HepG2 (cell line): ENCODE data around the gene BEST2. TPM values are rescaled to one million over a fixed set of nuclear protein-coding genes. Genes with fewer than 3 reads are reported as not detected.
A peak's percentile ranks its signal among the peaks of the same experiment; 100 is the strongest.

Experiments
- HMG20B ChIP-seq: conservative IDR thresholded peaks from 2 replicates; pipeline ENCODE4 v1.6.1; 2016; ENCODE audit warnings: missing genetic modification reagents, missing compliant biosample characterization
- JDP2 ChIP-seq: sonication (generic); formaldehyde crosslinking; IDR thresholded peaks from 2 replicates; pipeline ENCODE4 v1.8.1; 2022; ENCODE audit warnings: missing genetic modification reagents, borderline replicate concordance
- MAF1 ChIP-seq: sonication (generic); formaldehyde crosslinking; IDR thresholded peaks from 2 replicates; pipeline ENCODE4 v1.5.0; 2020; ENCODE audit warnings: missing genetic modification reagents, borderline replicate concordance
- THYN1 ChIP-seq: sonication (generic); formaldehyde crosslinking; IDR thresholded peaks from 2 replicates; pipeline ENCODE4 v1.8.1; 2023; ENCODE audit warnings: low read depth, mild to moderate bottlenecking, moderate library complexity, missing genetic modification reagents, borderline replicate concordance
- ZNF383 ChIP-seq: sonication (generic); formaldehyde crosslinking; IDR thresholded peaks from 2 replicates; pipeline ENCODE4 v1.4.0; 2020; ENCODE audit warnings: missing genetic modification reagents, mild to moderate bottlenecking, borderline replicate concordance
- ZNF451 ChIP-seq: sonication (generic); formaldehyde crosslinking; IDR thresholded peaks from 2 replicates; pipeline ENCODE4 v1.5.0; 2020; ENCODE audit warnings: mild to moderate bottlenecking, missing genetic modification reagents
- polyA plus RNA-seq, 8 experiments: library from polyadenylated mRNA; depleted of rRNA in 3 of 8; stranded (reverse) in 7 of 8; unstranded in 1 of 8; fragments of >200 nt; fragmentation: Illumina TruSeq in 4 of 8; extraction: Trizol in 4 of 8; gene quantifications; 2 replicates each; pipeline versions ENCODE4 v1.2.1 to v1.2.3, GENCODE V29; 2011 to 2016; ENCODE audit warnings: low read depth in 4 of 8, missing spikeins in 1 of 8, mixed read lengths in 1 of 8; ENCODE audit not compliant: insufficient read depth in 1 of 8
- total RNA-seq, 5 experiments: library from RNA; depleted of rRNA; stranded (reverse); fragments of >200 nt; fragmentation: Illumina TruSeq; extraction: Trizol; gene quantifications; 2 replicates each; pipeline ENCODE4 v1.2.3, GENCODE V29; 2016; ENCODE audit warnings: low read depth in 1 of 5
- TF ChIP-seq, protein P1 (sequence below): sonication (generic); formaldehyde crosslinking; IDR thresholded peaks from 2 replicates; pipeline ENCODE4 v1.4.0; 2020; ENCODE audit warnings: missing genetic modification reagents
- TF ChIP-seq, protein P2 (sequence below): sonication (generic); formaldehyde crosslinking; conservative IDR thresholded peaks from 2 replicates; pipeline ENCODE4 v1.8.0; 2022; ENCODE audit warnings: mild to moderate bottlenecking, moderate library complexity, missing genetic modification reagents
- TF ChIP-seq, protein P3 (sequence below): sonication (generic); formaldehyde crosslinking; IDR thresholded peaks from 2 replicates; pipeline ENCODE4 v1.8.0; 2022; ENCODE audit warnings: mild to moderate bottlenecking, missing genetic modification reagents
- TF ChIP-seq, protein P4 (sequence below): IDR thresholded peaks from 2 replicates; pipeline ENCODE4 v1.6.1; 2016; ENCODE audit warnings: missing compliant biosample characterization, missing genetic modification reagents, borderline replicate concordance
- TF ChIP-seq, protein P5 (sequence below): sonication (generic); formaldehyde crosslinking; IDR thresholded peaks from 2 replicates; pipeline ENCODE4 v1.4.0; 2020; ENCODE audit warnings: mild to moderate bottlenecking, missing genetic modification reagents
- TF ChIP-seq, protein P6 (sequence below): sonication (generic); IDR thresholded peaks from 2 replicates; pipeline ENCODE4 v1.6.1; 2016; ENCODE audit warnings: low read depth, borderline replicate concordance

BEST2 gene
- total and polyA plus RNA-seq, 2 of the 13 experiments (the other 11 are each of a cell fraction or from before 2014, with no cell fraction given): not detected

DNA sequence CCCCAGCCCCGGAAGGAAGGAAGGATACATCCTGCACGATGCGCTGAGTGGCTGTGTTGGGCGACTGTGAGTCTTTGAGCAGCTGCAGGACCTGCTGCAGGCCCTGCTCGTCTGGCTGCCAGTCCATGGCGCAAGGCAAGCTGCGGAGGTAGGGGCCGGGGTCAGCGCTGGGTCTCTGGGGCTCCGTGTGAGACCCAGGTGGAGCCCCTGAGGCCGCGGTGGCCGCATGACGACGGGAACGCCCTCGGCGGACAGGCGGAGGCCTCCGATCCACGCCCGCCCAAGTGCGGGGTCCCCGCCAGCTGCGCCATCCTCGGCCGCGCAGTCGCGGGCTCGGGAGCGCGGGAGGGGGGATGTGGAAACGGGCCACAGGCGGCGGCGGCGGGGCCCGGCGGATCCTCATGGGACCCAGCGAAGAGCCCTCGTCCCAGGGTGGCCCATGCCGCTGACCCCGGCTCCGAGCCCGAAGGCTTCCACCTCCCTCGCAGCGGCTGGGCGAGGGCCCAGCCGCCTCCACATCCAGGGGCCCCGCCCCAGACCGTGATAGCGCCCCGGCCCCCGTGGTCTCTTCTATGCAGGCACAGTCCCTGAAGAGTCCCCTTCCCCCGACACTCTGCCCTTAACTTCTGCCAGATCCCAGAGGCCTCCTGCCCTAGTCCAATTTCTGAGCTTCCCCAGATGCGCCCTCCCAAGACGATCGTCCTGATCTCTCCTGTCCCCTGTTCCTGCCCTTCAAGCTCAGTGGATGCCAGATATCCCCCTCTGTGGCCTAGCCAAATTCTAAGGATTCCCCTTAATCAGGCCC, 30.5 kb upstream of the BEST2 start (continued):
- TF ChIP-seq, protein P1, sequence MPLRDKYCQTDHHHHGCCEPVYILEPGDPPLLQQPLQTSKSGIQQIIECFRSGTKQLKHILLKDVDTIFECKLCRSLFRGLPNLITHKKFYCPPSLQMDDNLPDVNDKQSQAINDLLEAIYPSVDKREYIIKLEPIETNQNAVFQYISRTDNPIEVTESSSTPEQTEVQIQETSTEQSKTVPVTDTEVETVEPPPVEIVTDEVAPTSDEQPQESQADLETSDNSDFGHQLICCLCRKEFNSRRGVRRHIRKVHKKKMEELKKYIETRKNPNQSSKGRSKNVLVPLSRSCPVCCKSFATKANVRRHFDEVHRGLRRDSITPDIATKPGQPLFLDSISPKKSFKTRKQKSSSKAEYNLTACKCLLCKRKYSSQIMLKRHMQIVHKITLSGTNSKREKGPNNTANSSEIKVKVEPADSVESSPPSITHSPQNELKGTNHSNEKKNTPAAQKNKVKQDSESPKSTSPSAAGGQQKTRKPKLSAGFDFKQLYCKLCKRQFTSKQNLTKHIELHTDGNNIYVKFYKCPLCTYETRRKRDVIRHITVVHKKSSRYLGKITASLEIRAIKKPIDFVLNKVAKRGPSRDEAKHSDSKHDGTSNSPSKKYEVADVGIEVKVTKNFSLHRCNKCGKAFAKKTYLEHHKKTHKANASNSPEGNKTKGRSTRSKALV (CRISPR knock-in tag): no peak
- TF ChIP-seq, protein P2, sequence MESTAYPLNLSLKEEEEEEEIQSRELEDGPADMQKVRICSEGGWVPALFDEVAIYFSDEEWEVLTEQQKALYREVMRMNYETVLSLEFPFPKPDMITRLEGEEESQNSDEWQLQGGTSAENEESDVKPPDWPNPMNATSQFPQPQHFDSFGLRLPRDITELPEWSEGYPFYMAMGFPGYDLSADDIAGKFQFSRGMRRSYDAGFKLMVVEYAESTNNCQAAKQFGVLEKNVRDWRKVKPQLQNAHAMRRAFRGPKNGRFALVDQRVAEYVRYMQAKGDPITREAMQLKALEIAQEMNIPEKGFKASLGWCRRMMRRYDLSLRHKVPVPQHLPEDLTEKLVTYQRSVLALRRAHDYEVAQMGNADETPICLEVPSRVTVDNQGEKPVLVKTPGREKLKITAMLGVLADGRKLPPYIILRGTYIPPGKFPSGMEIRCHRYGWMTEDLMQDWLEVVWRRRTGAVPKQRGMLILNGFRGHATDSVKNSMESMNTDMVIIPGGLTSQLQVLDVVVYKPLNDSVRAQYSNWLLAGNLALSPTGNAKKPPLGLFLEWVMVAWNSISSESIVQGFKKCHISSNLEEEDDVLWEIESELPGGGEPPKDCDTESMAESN (CRISPR knock-in tag): no peak
- TF ChIP-seq, protein P3, sequence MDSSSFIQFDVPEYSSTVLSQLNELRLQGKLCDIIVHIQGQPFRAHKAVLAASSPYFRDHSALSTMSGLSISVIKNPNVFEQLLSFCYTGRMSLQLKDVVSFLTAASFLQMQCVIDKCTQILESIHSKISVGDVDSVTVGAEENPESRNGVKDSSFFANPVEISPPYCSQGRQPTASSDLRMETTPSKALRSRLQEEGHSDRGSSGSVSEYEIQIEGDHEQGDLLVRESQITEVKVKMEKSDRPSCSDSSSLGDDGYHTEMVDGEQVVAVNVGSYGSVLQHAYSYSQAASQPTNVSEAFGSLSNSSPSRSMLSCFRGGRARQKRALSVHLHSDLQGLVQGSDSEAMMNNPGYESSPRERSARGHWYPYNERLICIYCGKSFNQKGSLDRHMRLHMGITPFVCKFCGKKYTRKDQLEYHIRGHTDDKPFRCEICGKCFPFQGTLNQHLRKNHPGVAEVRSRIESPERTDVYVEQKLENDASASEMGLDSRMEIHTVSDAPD (CRISPR knock-in tag): no peak
- TF ChIP-seq ZNF451 (CRISPR knock-in tag) (no peak), THYN1 (CRISPR knock-in tag) (no peak), JDP2 (no peak), MAF1 (CRISPR knock-in tag) (no peak), ZNF383 (CRISPR knock-in tag) (no peak), HMG20B (CRISPR knock-in tag) (no peak)
- TF ChIP-seq, protein P4, sequence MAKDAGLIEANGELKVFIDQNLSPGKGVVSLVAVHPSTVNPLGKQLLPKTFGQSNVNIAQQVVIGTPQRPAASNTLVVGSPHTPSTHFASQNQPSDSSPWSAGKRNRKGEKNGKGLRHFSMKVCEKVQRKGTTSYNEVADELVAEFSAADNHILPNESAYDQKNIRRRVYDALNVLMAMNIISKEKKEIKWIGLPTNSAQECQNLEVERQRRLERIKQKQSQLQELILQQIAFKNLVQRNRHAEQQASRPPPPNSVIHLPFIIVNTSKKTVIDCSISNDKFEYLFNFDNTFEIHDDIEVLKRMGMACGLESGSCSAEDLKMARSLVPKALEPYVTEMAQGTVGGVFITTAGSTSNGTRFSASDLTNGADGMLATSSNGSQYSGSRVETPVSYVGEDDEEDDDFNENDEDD (CRISPR knock-in tag): 0 out of 2 replicates have a peak, but pooled peaks have one; percentile 13
- TF ChIP-seq, protein P5, sequence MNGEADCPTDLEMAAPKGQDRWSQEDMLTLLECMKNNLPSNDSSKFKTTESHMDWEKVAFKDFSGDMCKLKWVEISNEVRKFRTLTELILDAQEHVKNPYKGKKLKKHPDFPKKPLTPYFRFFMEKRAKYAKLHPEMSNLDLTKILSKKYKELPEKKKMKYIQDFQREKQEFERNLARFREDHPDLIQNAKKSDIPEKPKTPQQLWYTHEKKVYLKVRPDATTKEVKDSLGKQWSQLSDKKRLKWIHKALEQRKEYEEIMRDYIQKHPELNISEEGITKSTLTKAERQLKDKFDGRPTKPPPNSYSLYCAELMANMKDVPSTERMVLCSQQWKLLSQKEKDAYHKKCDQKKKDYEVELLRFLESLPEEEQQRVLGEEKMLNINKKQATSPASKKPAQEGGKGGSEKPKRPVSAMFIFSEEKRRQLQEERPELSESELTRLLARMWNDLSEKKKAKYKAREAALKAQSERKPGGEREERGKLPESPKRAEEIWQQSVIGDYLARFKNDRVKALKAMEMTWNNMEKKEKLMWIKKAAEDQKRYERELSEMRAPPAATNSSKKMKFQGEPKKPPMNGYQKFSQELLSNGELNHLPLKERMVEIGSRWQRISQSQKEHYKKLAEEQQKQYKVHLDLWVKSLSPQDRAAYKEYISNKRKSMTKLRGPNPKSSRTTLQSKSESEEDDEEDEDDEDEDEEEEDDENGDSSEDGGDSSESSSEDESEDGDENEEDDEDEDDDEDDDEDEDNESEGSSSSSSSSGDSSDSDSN (CRISPR knock-in tag): peak; percentile 67; the same call in 1 of the 2 replicates
- TF ChIP-seq, protein P6, sequence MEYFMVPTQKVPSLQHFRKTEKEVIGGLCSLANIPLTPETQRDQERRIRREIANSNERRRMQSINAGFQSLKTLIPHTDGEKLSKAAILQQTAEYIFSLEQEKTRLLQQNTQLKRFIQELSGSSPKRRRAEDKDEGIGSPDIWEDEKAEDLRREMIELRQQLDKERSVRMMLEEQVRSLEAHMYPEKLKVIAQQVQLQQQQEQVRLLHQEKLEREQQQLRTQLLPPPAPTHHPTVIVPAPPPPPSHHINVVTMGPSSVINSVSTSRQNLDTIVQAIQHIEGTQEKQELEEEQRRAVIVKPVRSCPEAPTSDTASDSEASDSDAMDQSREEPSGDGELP: no peak
